PC-3 (cell line): ENCODE measurements around the gene COL25A1. TPM values are rescaled to one million over a fixed set of nuclear protein-coding genes. Genes with fewer than 3 reads are reported as not detected.

Experiments
- ATAC-seq: fragments of 200-7000 bp; cut with Tn5 transposase; 2 replicates; pipeline ENCODE4 v1.9.1; 2020; ENCODE audit warnings: mild to moderate bottlenecking, moderate library complexity
- BruUV-seq: library from RNA; stranded (reverse); fragments of 400-500 nt; replicated peaks from 2 replicates; lab custom pipeline; 2021; lab: Mats Ljungman, UMichigan
- CTCF ChIA-PET: fragments of 300-600 bp; sonication (Branson Sonifier 250); formaldehyde crosslinking; loops from one replicate; lab custom pipeline; 2022; ENCODE audit warnings: antibody characterized with exemption; lab: Charles Lee
- POLR2A ChIA-PET: fragments of 300-600 bp; sonication (Branson Sonifier 250); formaldehyde crosslinking; loops from one replicate; lab custom pipeline; 2022; ENCODE audit warnings: antibody characterized with exemption; ENCODE audit not compliant: unreplicated experiment; lab: Charles Lee
- DNase-seq: peaks from one replicate; pipeline ENCODE4 v3.0.0-alpha.2; 2015
- H2AFZ ChIP-seq: fragments of 300-600 bp; sonication (generic); 2 replicates; pipeline ENCODE4 v1.6.0; 2016; ENCODE audit warnings: antibody characterized with exemption, low read length
- H3F3A ChIP-seq: fragments of 300-600 bp; sonication (generic); one replicate; pipeline ENCODE4 v1.6.0; 2017; ENCODE audit warnings: antibody characterized with exemption, low read length, control low read depth, mild to moderate bottlenecking; ENCODE audit not compliant: unreplicated experiment
- H3K27ac ChIP-seq: fragments of 300-600 bp; sonication (generic); 2 replicates; pipeline ENCODE4 v1.5.1; 2016; ENCODE audit warnings: mild to moderate bottlenecking, low read length
- H3K27me3 ChIP-seq: fragments of 300-600 bp; sonication (generic); 2 replicates; pipeline ENCODE4 v1.6.1; 2016; ENCODE audit warnings: low read length, mixed read lengths
- H3K36me3 ChIP-seq: fragments of 300-600 bp; sonication (generic); 2 replicates; pipeline ENCODE4 v1.6.1; 2016; ENCODE audit warnings: low read depth, mixed run types, low read length, mixed read lengths
- H3K4me1 ChIP-seq: fragments of 300-600 bp; sonication (generic); 2 replicates; pipeline ENCODE4 v1.5.1; 2016; ENCODE audit warnings: low read length; ENCODE audit not compliant: insufficient read depth
- H3K4me2 ChIP-seq: fragments of 300-600 bp; sonication (generic); 2 replicates; pipeline ENCODE4 v1.6.0; 2016; ENCODE audit warnings: low read length
- H3K4me3 ChIP-seq: fragments of 300-600 bp; sonication (generic); 2 replicates; pipeline ENCODE4 v1.5.1; 2016; ENCODE audit warnings: mild to moderate bottlenecking, low read length, mixed read lengths
- H3K79me2 ChIP-seq: fragments of 300-600 bp; sonication (generic); 2 replicates; pipeline ENCODE4 v1.6.1; 2017; ENCODE audit warnings: low read length, mixed read lengths
- H3K9ac ChIP-seq: fragments of 300-600 bp; sonication (generic); 2 replicates; pipeline ENCODE4 v1.6.0; 2016; ENCODE audit warnings: mild to moderate bottlenecking, low read length
- H3K9me2 ChIP-seq: fragments of 300-600 bp; sonication (generic); replicated peaks from 2 replicates; pipeline ENCODE4 v1.6.1; 2016; ENCODE audit warnings: mixed run types, low read length, mixed read lengths
- H3K9me3 ChIP-seq: fragments of 300-600 bp; sonication (generic); 2 replicates; pipeline ENCODE4 v1.6.1; 2016; ENCODE audit warnings: low read length, mixed read lengths
- H4K20me1 ChIP-seq: fragments of 300-600 bp; sonication (generic); 2 replicates; pipeline ENCODE4 v1.6.1; 2016; ENCODE audit warnings: low read length, mixed read lengths
- EZH2 ChIP-seq: fragments of 300-600 bp; sonication (generic); IDR thresholded peaks from one replicate; pipeline ENCODE4 v1.6.1; 2017; ENCODE audit warnings: antibody characterized with exemption, mild to moderate bottlenecking, low read length; ENCODE audit not compliant: unreplicated experiment
- EZH2phosphoT487 ChIP-seq: fragments of 300-600 bp; sonication (generic); IDR thresholded peaks from 2 replicates; pipeline ENCODE4 v1.6.1; 2018; ENCODE audit warnings: mild to moderate bottlenecking, antibody characterized with exemption, low read length, borderline replicate concordance
- intact Hi-C: fragments of 100-400 bp; cut with micrococcal nuclease; formaldehyde crosslinking; loops from 2 replicates; pipeline ENCODE4 v1.9.0; 2023
- total RNA-seq: library from RNA; depleted of rRNA; stranded (reverse); fragments of >200 nt; gene quantifications from 2 replicates; pipeline ENCODE4 v1.2.3, GENCODE V29; 2014
- TF ChIP-seq, protein P1 (sequence below): fragments of 300-600 bp; sonication (generic); conservative IDR thresholded peaks from 2 replicates; pipeline ENCODE4 v1.5.1; 2017; ENCODE audit warnings: antibody characterized with exemption, low read depth, mild to moderate bottlenecking, low read length

Gene COL25A1
- total RNA-seq, 1 experiment from 2014 or later, result not detected

- ATAC-seq (no peak), DNase-seq (no peak)
- intact Hi-C loops, result no loop called here
- ChIA-PET POLR2A (no interaction called here), CTCF (no interaction called here)
- no peaks in the 10 kb centered on the region for H3K36me3 ChIP-seq
- BruUV-seq, result no TSS peak
- H3F3A ChIP-seq, result no peaks in the 10 kb centered on the region
- H3K4me1 ChIP-seq, result no peaks in the 10 kb centered on the region
- TF ChIP-seq, protein P1, sequence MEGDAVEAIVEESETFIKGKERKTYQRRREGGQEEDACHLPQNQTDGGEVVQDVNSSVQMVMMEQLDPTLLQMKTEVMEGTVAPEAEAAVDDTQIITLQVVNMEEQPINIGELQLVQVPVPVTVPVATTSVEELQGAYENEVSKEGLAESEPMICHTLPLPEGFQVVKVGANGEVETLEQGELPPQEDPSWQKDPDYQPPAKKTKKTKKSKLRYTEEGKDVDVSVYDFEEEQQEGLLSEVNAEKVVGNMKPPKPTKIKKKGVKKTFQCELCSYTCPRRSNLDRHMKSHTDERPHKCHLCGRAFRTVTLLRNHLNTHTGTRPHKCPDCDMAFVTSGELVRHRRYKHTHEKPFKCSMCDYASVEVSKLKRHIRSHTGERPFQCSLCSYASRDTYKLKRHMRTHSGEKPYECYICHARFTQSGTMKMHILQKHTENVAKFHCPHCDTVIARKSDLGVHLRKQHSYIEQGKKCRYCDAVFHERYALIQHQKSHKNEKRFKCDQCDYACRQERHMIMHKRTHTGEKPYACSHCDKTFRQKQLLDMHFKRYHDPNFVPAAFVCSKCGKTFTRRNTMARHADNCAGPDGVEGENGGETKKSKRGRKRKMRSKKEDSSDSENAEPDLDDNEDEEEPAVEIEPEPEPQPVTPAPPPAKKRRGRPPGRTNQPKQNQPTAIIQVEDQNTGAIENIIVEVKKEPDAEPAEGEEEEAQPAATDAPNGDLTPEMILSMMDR, result no peak
- TF ChIP-seq EZH2 (no peak), EZH2phosphoT487 (no peak)
- no peaks in the 10 kb centered on the region for H3K79me2 ChIP-seq
- H3K27me3 ChIP-seq, result peaks cover 22% of the 10 kb centered on the region
- no peak overlapping the region for H3K4me3 ChIP-seq
- H2AFZ ChIP-seq, result no peak overlapping the region
- no peak overlapping the region for H3K4me2 ChIP-seq
- no peaks in the 10 kb centered on the region for H4K20me1 ChIP-seq
- no peaks in the 10 kb centered on the region for H3K9me2 ChIP-seq
- no peak overlapping the region for H3K9ac ChIP-seq
- H3K27ac ChIP-seq, result no peak overlapping the region
- no peaks in the 10 kb centered on the region for H3K9me3 ChIP-seq
Observed at GRCh38 chr4:109126856-109127255, 175.6 kb downstream of the COL25A1 start.

DNA sequence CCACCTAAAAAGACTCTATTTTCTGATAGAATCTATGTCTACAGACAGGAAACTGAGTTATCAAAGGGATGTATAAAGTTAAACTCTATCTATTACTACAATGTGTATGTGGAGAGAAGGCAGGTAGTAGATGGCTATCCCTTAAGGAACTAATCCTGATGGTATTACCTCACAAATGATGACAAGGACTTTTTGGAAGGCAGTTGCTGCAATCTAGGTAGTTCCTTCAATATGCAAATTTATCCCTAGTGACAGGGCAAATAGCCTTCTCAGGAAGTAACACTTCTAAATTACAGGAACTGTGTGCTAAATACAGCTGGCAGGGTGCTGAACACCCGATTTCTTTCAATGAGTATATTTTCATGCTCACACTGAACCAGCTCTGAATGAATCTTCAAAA, 177.4 kb downstream of the COL25A1 start:
- Histone ChIP-seq H3K36me3 (no peaks in the 10 kb centered on the region), H3K4me1 (no peaks in the 10 kb centered on the region), H3K9me2 (no peaks in the 10 kb centered on the region), H3K27me3 (peaks cover 24% of the 10 kb centered on the region), H3K9ac (no peak overlapping the region), H3K9me3 (no peaks in the 10 kb centered on the region), H3K27ac (no peak overlapping the region), H3K4me3 (no peak overlapping the region), H4K20me1 (no peaks in the 10 kb centered on the region), H3K79me2 (no peaks in the 10 kb centered on the region), H3F3A (no peaks in the 10 kb centered on the region), H2AFZ (no peak overlapping the region), H3K4me2 (no peak overlapping the region)
- CTCF ChIA-PET, result no interaction called here
- ATAC-seq, result no peak
- intact Hi-C loops, result no loop called here
- no peak for DNase-seq
- POLR2A ChIA-PET, result no interaction called here
- BruUV-seq, result no TSS peak
- no peak for TF ChIP-seq EZH2
- TF ChIP-seq EZH2phosphoT487, result no peak
- TF ChIP-seq, protein P1, result no peak

- H4K20me1 ChIP-seq, result no peaks in the 10 kb centered on the region
- no peaks in the 10 kb centered on the region for H3K4me1 ChIP-seq
- BruUV-seq, result no TSS peak
- no peak for TF ChIP-seq EZH2phosphoT487
- no peak for TF ChIP-seq EZH2
- TF ChIP-seq, protein P1, result no peak
- H3K9me2 ChIP-seq, result no peaks in the 10 kb centered on the region
- DNase-seq (no peak), ATAC-seq (no peak)
- peaks cover 24% of the 10 kb centered on the region for H3K27me3 ChIP-seq
- H3K36me3 ChIP-seq, result no peaks in the 10 kb centered on the region
- H3K4me3 ChIP-seq, result no peak overlapping the region
- no peak overlapping the region for H3K27ac ChIP-seq
- no peaks in the 10 kb centered on the region for H3K79me2 ChIP-seq
- H2AFZ ChIP-seq, result no peak overlapping the region
- intact Hi-C loops, result no loop called here
- POLR2A ChIA-PET, result no interaction called here
- H3K4me2 ChIP-seq, result no peak overlapping the region
- H3K9me3 ChIP-seq, result no peaks in the 10 kb centered on the region
- H3F3A ChIP-seq, result no peaks in the 10 kb centered on the region
- CTCF ChIA-PET, result no interaction called here
- H3K9ac ChIP-seq, result no peak overlapping the region
Observed at GRCh38 chr4:109123951-109124350, 178.5 kb downstream of the COL25A1 start.
